ENCODE measurements around the gene KCNK1. TPM values are rescaled to one million over a fixed set of nuclear protein-coding genes. Genes with fewer than 3 reads are reported as not detected.

The KCNK1 gene
- polyA plus RNA-seq, 2 of the 4 experiments (the other 2 are of a cell fraction), result 8.4 to 11.8 TPM

DNA sequence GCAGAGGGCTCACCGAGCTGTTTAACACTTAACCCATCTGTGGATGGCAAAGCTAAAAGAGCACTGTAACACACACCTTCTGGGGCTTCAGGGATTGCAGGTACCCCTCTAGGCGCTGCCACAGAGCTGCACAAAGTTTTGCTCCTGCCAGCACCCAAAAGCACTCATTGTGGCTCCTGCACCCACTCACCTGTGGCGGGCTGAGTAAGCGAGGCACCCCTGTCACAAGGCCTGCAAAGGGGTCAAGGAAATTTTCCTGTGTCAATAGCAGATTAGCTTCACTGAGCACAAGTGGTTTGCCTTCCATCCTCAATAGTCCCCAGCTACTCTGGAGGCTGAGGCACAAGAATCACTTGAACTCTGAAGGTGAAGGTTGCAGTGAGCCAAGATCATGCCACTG lies 29.5 kb upstream of the KCNK1 start:
- Histone ChIP-seq H3K4me1 (no peaks in the 10 kb centered on the region), H3K9me3 (no peaks in the 10 kb centered on the region; the same call in 2 of the 3 replicates), H3K4me2 (no peak overlapping the region), H3K4me3 (no peak overlapping the region), H3K27ac (no peak overlapping the region)
- FAIRE-seq, result no peak
- TF ChIP-seq, protein P1, sequence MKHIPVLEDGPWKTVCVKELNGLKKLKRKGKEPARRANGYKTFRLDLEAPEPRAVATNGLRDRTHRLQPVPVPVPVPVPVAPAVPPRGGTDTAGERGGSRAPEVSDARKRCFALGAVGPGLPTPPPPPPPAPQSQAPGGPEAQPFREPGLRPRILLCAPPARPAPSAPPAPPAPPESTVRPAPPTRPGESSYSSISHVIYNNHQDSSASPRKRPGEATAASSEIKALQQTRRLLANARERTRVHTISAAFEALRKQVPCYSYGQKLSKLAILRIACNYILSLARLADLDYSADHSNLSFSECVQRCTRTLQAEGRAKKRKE (CRISPR knock-in tag; IDR thresholded peaks at IDR 0.05; ENCODE audit: low read depth), result no peak
- TF ChIP-seq HOXB5 (CRISPR knock-in tag; IDR thresholded peaks at IDR 0.05), result no peak
- no peak for TF ChIP-seq TFCP2L1 (CRISPR knock-in tag; IDR thresholded peaks at IDR 0.05)
- TF ChIP-seq MYC (IDR thresholded peaks at IDR 0.05; ENCODE audit: borderline replicate concordance, low read length), result no peak
- no peak for TF ChIP-seq CBX2 (IDR thresholded peaks at IDR 0.05; ENCODE audit: borderline replicate concordance, low read depth)
- TF ChIP-seq, protein P2, sequence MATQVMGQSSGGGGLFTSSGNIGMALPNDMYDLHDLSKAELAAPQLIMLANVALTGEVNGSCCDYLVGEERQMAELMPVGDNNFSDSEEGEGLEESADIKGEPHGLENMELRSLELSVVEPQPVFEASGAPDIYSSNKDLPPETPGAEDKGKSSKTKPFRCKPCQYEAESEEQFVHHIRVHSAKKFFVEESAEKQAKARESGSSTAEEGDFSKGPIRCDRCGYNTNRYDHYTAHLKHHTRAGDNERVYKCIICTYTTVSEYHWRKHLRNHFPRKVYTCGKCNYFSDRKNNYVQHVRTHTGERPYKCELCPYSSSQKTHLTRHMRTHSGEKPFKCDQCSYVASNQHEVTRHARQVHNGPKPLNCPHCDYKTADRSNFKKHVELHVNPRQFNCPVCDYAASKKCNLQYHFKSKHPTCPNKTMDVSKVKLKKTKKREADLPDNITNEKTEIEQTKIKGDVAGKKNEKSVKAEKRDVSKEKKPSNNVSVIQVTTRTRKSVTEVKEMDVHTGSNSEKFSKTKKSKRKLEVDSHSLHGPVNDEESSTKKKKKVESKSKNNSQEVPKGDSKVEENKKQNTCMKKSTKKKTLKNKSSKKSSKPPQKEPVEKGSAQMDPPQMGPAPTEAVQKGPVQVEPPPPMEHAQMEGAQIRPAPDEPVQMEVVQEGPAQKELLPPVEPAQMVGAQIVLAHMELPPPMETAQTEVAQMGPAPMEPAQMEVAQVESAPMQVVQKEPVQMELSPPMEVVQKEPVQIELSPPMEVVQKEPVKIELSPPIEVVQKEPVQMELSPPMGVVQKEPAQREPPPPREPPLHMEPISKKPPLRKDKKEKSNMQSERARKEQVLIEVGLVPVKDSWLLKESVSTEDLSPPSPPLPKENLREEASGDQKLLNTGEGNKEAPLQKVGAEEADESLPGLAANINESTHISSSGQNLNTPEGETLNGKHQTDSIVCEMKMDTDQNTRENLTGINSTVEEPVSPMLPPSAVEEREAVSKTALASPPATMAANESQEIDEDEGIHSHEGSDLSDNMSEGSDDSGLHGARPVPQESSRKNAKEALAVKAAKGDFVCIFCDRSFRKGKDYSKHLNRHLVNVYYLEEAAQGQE (IDR thresholded peaks at IDR 0.05), result no peak
- TF ChIP-seq CEBPB (IDR thresholded peaks at IDR 0.05), result no peak
- no peak for TF ChIP-seq RFX5 (IDR thresholded peaks at IDR 0.05)
- no peak for TF ChIP-seq RCOR1 (IDR thresholded peaks at IDR 0.05; ENCODE audit: low read depth, low read length)
- TF ChIP-seq EHMT2 (IDR thresholded peaks at IDR 0.05; ENCODE audit: low read depth), result no peak
- TF ChIP-seq RAD21 (conservative IDR thresholded peaks at IDR 0.05 in 1 of 2, IDR thresholded peaks at IDR 0.05 in 1 of 2), result no peak
- no peak for TF ChIP-seq HOXA7 (CRISPR knock-in tag; IDR thresholded peaks at IDR 0.05)
- ChIA-PET POLR2A (no interaction called here), CTCF (interaction anchor here (1.0 kb wide), 1 partner anchor 12 kb away, joined by 3 read pairs; no protein-coding TSS in a partner anchor)
- WGBS (ENCODE audit: missing lambda C conversion rate), result 60% methylated on average over 4 of the region's 4 CpGs
- no peak for ATAC-seq
- no peak for DNase-seq (ENCODE audit: low read depth in 1 of 2, low spot score in 1 of 2)

DNA sequence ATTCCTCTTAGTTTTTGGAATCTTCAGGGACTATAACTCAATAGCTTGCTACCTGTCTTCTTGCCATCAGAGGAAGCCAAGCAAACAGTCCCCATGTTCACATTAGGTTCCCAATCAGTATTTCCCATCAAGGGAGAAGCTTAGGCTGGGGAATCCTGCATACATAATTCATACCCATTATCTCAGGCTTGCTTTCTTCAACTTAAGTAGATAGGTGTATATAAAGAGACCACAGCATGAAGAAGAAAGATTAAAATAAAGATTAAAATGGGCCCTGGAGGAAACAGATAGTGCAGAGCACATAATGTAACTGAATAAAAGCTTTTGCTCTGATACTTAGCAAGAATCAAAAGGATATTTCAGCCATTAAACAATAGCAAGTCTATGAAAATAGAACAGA lies 29.0 kb upstream of the KCNK1 start:
- Histone ChIP-seq H3K4me1 (no peaks in the 10 kb centered on the region), H3K4me2 (no peak overlapping the region), H3K4me3 (no peak overlapping the region), H3K9me3 (no peaks in the 10 kb centered on the region), H3K27ac (no peak overlapping the region)
- ATAC-seq (no peak), FAIRE-seq (no peak), DNase-seq (ENCODE audit: low read depth in 1 of 2, low spot score in 1 of 2) (no peak)
- TF ChIP-seq, protein P3, sequence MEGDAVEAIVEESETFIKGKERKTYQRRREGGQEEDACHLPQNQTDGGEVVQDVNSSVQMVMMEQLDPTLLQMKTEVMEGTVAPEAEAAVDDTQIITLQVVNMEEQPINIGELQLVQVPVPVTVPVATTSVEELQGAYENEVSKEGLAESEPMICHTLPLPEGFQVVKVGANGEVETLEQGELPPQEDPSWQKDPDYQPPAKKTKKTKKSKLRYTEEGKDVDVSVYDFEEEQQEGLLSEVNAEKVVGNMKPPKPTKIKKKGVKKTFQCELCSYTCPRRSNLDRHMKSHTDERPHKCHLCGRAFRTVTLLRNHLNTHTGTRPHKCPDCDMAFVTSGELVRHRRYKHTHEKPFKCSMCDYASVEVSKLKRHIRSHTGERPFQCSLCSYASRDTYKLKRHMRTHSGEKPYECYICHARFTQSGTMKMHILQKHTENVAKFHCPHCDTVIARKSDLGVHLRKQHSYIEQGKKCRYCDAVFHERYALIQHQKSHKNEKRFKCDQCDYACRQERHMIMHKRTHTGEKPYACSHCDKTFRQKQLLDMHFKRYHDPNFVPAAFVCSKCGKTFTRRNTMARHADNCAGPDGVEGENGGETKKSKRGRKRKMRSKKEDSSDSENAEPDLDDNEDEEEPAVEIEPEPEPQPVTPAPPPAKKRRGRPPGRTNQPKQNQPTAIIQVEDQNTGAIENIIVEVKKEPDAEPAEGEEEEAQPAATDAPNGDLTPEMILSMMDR (IDR thresholded peaks at IDR 0.05), result no peak
- TF ChIP-seq KDM1A (IDR thresholded peaks at IDR 0.05; ENCODE audit: low read depth), result no peak
- TF ChIP-seq, protein P4, sequence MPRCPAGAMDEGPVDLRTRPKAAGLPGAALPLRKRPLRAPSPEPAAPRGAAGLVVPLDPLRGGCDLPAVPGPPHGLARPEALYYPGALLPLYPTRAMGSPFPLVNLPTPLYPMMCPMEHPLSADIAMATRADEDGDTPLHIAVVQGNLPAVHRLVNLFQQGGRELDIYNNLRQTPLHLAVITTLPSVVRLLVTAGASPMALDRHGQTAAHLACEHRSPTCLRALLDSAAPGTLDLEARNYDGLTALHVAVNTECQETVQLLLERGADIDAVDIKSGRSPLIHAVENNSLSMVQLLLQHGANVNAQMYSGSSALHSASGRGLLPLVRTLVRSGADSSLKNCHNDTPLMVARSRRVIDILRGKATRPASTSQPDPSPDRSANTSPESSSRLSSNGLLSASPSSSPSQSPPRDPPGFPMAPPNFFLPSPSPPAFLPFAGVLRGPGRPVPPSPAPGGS (IDR thresholded peaks at IDR 0.05), result no peak
- TF ChIP-seq FOSL2 (IDR thresholded peaks at IDR 0.05), result no peak
- no peak for TF ChIP-seq FOSL2 (CRISPR knock-in tag; IDR thresholded peaks at IDR 0.05)
- TF ChIP-seq JUNB (IDR thresholded peaks at IDR 0.05), result no peak
- no peak for TF ChIP-seq SMC3 (IDR thresholded peaks at IDR 0.05)
- no peak for TF ChIP-seq RAD21 (conservative IDR thresholded peaks at IDR 0.05 in 1 of 2, IDR thresholded peaks at IDR 0.05 in 1 of 2)
- ChIA-PET POLR2A (no interaction called here), CTCF (no interaction called here)
